Thyroid gland (tissue), 4 donors: ENCODE measurements around the gene USP17L15. TPM values are rescaled to one million over a fixed set of nuclear protein-coding genes. Genes with fewer than 3 reads are reported as not detected.
"Not testable (repeated sequence)": the region's sequence is repeated elsewhere in the genome, so short reads cannot be mapped to it uniquely, and the experiment has no call there.

Experiments used
- DNase-seq, 2 donors: peaks; one replicate each; pipeline ENCODE4 v3.0.0-alpha.2; 2019
- H3K27ac ChIP-seq, 3 donors: fragments of 200-600 bp; sonication (generic); 1 replicate in 2 of 3; 2 replicates in 1 of 3; pipeline ENCODE4 v1.5.1; 2016 to 2019; ENCODE audit warnings: mild to moderate bottlenecking in 1 of 3, moderate library complexity in 1 of 3
- H3K27me3 ChIP-seq: fragments of 200-600 bp; sonication (generic); one replicate; pipeline ENCODE4 v1.5.1; 2019
- H3K36me3 ChIP-seq, 2 donors: fragments of 200-600 bp; sonication (generic); one replicate each; pipeline ENCODE4 v1.5.1; 2016 to 2019
- H3K4me1 ChIP-seq, 2 donors: fragments of 200-600 bp; sonication (generic); one replicate each; pipeline ENCODE4 v1.5.1; 2017 to 2019
- H3K4me3 ChIP-seq, 3 donors: fragments of 200-600 bp; sonication (generic); replicated peaks in 1 of 3; 1 replicate in 2 of 3; 2 replicates in 1 of 3; pipeline ENCODE4 v1.5.1; 2016; ENCODE audit warnings: mild to moderate bottlenecking in 1 of 3
- H3K9me3 ChIP-seq: fragments of 200-600 bp; sonication (generic); one replicate; pipeline ENCODE4 v1.5.1; 2017
- WGBS, 2 donors: methylation state at CpG; one replicate each; pipeline ENCODE4 v1.1.5; 2017; 5-methylcytosine and 5-hydroxymethylcytosine counted together
- intact Hi-C: fragments of 100-400 bp; cut with DNase I; formaldehyde crosslinking; loops from one replicate; pipeline ENCODE4 v1.15.1; 2023
- total RNA-seq, 4 donors: library from RNA; depleted of rRNA; stranded (reverse); fragments of >200 nt; gene quantifications; one replicate each; pipeline ENCODE4 v1.2.3, GENCODE V29; 2016

The USP17L15 gene
- total RNA-seq, 4 donors from 2014 or later, result not detected

- DNase-seq, H3K27ac ChIP-seq, H3K36me3 ChIP-seq, H3K4me1 ChIP-seq, H3K9me3 ChIP-seq, H3K27me3 ChIP-seq, intact Hi-C loops, H3K4me3 ChIP-seq: not testable (repeated sequence)
- no CpG with 5 or more reads among the region's 13 CpGs for WGBS, 2 donors
Observed at GRCh38 chr4:9262572-9262971, 28.4 kb downstream of the USP17L15 start, which contains the start of gene USP17L21. Gene USP17L21 (plus strand): TSS chr4:9262872. CDS start chr4:9262872, 0 bp downstream.

GRCh38 chr4:9267319-9267718, 33.1 kb downstream of the USP17L15 start, which contains the start of gene USP17L22:
Gene USP17L22 (plus strand): TSS chr4:9267619. CDS start chr4:9267619, 0 bp downstream.
- WGBS, 2 donors, result no CpG with 5 or more reads among the region's 15 CpGs
- H3K9me3 ChIP-seq, H3K4me1 ChIP-seq, DNase-seq, H3K4me3 ChIP-seq, H3K36me3 ChIP-seq, H3K27me3 ChIP-seq, intact Hi-C loops, H3K27ac ChIP-seq: not testable (repeated sequence)

- H3K27me3 ChIP-seq, H3K36me3 ChIP-seq, H3K4me1 ChIP-seq, H3K9me3 ChIP-seq, H3K4me3 ChIP-seq, H3K27ac ChIP-seq, intact Hi-C loops: not testable (repeated sequence)
- DNase-seq, result peak; percentile 8 to 41
- WGBS, 2 donors, result 90 to 93% methylated on average over 8 of the region's 10 CpGs
Observed at GRCh38 chr4:9271719-9272118, 37.5 kb downstream of the USP17L15 start.

Other genes with a start within 250 kb of the USP17L15 start
- gene FAM90A26, start 64.0 kb upstream of the USP17L15 start, total RNA-seq, result not detected
- gene USP17L10, start 23.7 kb upstream of the USP17L15 start, total RNA-seq, result not detected
- gene USP17L11, start 19.0 kb upstream of the USP17L15 start, total RNA-seq, result not detected
- not detected for gene USP17L12, start 14.2 kb upstream of the USP17L15 start, total RNA-seq
- gene USP17L13, start 9.5 kb upstream of the USP17L15 start, total RNA-seq, result not detected
- gene USP17L17, start 9.5 kb downstream of the USP17L15 start, total RNA-seq, result not detected
- gene USP17L18, start 14.2 kb downstream of the USP17L15 start, total RNA-seq, result not detected
- gene USP17L19, start 19.0 kb downstream of the USP17L15 start, total RNA-seq, result not detected
- gene USP17L20, start 23.7 kb downstream of the USP17L15 start, total RNA-seq, result not detected
- not detected for gene USP17L21, start 28.5 kb downstream of the USP17L15 start, total RNA-seq
- not detected for gene USP17L22, start 33.2 kb downstream of the USP17L15 start, total RNA-seq
- gene USP17L24, start 90.8 kb downstream of the USP17L15 start, total RNA-seq, result not detected
- not detected for gene USP17L25, start 95.5 kb downstream of the USP17L15 start, total RNA-seq
- gene USP17L26, start 100.3 kb downstream of the USP17L15 start, total RNA-seq, result not detected
- not detected for gene USP17L5, start 105.0 kb downstream of the USP17L15 start, total RNA-seq
- gene USP17L27, start 109.8 kb downstream of the USP17L15 start, total RNA-seq, result not detected
- not detected for gene USP17L28, start 114.5 kb downstream of the USP17L15 start, total RNA-seq
- not detected for gene USP17L29, start 119.3 kb downstream of the USP17L15 start, total RNA-seq
- gene USP17L30, start 128.7 kb downstream of the USP17L15 start, total RNA-seq, result not detected
- gene DEFB131A, start 210.0 kb downstream of the USP17L15 start, total RNA-seq, result not detected